ENCODE measurements around the gene KCNQ1. TPM values are rescaled to one million over a fixed set of nuclear protein-coding genes. Genes with fewer than 3 reads are reported as not detected.

KCNQ1 gene
- total RNA-seq, 4 donors from 2014 or later: 0.81 to 2.2 (median 1.6) TPM

DNA sequence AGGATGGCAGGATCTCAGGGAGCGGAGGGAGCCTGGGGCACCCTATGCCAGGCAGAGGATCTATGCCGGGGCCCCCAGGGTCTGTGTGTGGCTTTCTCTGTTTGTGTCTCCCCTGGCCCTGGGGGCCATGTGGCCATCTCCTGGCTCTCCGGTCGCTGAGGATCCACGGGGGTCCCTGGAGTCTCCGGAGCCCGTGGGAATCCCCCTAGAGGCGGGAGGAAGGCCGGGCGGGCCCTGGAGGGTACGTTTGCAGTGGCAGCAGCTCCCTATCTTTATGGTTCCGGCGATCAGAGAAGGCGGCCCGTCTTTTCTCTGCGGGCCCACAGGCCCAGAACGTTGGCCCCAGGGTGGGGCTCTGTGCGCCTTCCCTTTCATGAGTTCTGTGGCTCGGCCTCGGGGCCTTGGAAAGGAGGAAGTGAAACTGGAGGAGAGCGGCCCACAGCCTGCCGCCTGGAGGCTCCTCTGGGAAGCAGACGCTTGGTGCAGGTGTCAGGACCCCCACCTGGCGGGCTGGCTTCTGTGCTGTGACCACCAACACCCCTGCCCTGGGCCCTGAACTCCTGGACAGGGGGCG, 82.1 kb downstream of the KCNQ1 start:
- no peak for TF ChIP-seq POLR2A (IDR thresholded peaks at IDR 0.05)
- TF ChIP-seq, protein P1, sequence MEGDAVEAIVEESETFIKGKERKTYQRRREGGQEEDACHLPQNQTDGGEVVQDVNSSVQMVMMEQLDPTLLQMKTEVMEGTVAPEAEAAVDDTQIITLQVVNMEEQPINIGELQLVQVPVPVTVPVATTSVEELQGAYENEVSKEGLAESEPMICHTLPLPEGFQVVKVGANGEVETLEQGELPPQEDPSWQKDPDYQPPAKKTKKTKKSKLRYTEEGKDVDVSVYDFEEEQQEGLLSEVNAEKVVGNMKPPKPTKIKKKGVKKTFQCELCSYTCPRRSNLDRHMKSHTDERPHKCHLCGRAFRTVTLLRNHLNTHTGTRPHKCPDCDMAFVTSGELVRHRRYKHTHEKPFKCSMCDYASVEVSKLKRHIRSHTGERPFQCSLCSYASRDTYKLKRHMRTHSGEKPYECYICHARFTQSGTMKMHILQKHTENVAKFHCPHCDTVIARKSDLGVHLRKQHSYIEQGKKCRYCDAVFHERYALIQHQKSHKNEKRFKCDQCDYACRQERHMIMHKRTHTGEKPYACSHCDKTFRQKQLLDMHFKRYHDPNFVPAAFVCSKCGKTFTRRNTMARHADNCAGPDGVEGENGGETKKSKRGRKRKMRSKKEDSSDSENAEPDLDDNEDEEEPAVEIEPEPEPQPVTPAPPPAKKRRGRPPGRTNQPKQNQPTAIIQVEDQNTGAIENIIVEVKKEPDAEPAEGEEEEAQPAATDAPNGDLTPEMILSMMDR (IDR thresholded peaks at IDR 0.05): no peak
- peak in 1 of 2 donors; percentile 90 for DNase-seq (ENCODE audit: low spot score in 2 of 2)
- H3K4me3 ChIP-seq (ENCODE audit: low read depth, poor library complexity, severe bottlenecking): no peak overlapping the region
- intact Hi-C loops (cut with DNase I; ENCODE audit: low total_unique reads): no loop called here
- WGBS, 2 donors: 31 to 33% methylated on average over 24 of the region's 25 CpGs

DNA sequence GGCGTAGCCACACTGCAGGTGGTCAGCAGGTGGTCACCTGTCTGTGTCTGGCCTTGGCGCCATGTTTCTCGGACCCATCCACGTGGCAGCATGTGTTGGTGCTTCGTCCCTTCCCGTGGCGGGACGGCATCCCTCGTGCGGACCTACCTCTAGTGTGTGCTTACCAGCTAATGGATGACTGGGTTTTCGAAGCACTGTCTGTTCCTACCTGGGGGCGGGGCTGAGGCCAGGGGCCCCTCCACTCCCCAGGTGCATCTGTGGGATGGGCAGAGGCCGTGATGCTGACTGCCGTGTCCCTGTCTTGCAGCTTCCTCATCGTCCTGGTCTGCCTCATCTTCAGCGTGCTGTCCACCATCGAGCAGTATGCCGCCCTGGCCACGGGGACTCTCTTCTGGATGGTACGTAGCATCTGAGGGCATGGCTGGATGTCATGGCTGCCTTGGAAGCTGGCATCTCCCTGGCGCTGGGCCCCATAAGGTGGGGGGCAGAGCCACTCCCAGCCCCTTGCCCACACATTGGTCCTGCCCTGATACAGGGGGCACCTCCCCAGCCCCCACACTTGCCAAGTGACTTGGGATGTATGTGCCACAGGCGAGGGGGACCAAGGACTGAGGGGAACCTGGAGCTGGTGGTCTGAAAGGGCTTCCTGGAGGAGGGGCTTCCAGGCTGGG, 82.9 kb downstream of the KCNQ1 start:
- TF ChIP-seq POLR2A (IDR thresholded peaks at IDR 0.05): no peak
- TF ChIP-seq, protein P1 (IDR thresholded peaks at IDR 0.05): no peak
- WGBS, 2 donors: 91 to 92% methylated on average over 22 of the region's 22 CpGs
- H3K4me3 ChIP-seq (ENCODE audit: low read depth, poor library complexity, severe bottlenecking): no peak overlapping the region
- DNase-seq (ENCODE audit: low spot score in 2 of 2): peak in 1 of 2 donors; percentile 85
- intact Hi-C loops (cut with DNase I; ENCODE audit: low total_unique reads): no loop called here

DNA sequence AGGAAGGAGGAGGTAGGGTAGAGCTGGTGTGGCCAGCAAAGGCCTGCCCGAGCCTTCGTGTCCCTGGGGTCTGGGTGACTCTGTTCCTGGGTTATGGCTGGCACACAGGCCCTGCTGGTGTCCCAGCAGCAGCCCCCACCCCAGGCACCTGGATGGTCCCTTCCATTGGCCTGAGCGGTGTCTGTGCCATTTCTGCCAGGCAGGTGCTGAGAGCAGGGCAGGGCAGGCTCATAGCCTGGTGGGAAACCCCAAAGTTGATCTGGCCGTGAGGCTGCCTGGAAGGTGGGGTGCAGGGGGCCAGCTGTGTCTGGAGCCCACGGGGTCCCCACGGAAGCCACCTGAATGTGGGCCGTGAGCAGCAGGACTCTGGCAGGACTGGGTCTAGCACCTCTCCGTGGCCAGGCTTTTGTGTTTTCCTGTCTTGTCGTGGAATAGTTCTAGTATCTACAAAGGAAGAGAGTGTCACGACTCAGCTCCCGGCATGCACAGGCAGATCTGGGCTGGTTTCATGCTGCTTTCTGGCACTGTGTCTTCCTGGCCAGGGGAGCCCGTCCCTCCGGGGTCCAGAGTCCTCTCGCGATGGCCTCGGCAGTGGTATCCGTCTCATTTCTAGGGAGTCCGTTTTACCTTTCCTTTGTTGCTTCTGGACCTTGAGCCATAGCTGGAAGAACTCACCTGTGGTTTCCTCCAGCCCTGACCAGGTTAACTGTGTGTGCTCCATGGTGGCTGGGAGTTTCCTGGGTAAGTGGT, 83.7 kb downstream of the KCNQ1 start:
- peak in 1 of 2 donors; percentile 76 for DNase-seq (ENCODE audit: low spot score in 2 of 2)
- no peak overlapping the region for H3K4me3 ChIP-seq (ENCODE audit: low read depth, poor library complexity, severe bottlenecking)
- 62 to 68% methylated on average over 18 of the region's 18 CpGs for WGBS, 2 donors
- no peak for TF ChIP-seq POLR2A (IDR thresholded peaks at IDR 0.05)
- TF ChIP-seq, protein P1 (IDR thresholded peaks at IDR 0.05): no peak
- intact Hi-C loops (cut with DNase I; ENCODE audit: low total_unique reads): no loop called here

DNA sequence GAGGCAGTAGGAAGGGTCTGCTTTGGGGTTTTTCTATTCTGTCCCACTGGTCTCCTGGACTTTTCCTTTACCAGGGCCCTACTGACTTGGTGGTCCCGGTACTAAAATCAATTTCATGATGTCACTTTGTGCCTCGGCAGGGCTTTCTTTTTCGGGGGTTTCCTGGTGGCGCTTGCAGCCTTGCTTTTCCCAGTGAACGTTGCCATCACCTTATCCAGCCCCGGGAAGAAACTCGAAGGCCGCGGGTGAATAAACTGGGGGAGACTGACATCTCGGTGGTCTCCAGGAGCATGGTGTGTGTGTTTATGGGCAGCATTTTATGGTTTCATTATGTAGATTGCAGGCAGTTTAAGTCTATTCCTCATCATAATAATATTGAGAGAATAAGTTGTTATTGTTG, 84.4 kb downstream of the KCNQ1 start:
- DNase-seq (ENCODE audit: low spot score in 2 of 2): peak in 1 of 2 donors; percentile 82
- intact Hi-C loops (cut with DNase I; ENCODE audit: low total_unique reads): no loop called here

DNA sequence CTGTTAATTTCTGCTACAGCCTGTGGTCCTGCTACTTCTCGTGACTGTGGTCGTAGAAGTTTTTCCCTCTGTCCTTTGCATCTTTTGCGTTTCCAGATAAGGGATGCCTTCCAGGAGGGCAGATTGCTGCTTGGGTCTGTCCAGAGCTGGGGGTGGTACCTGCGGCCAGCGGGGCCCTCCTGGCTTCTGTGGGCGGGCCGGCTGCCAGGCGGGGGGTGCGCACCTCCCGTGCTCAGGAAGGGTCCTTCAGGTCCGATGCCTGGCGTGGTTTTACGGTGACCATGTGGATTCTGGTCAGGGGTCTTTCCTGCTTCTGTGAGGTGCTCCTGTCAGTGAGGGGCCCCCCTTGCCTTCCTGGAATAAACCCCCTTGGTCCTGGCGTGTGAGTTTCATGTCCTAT, 84.8 kb downstream of the KCNQ1 start:
- no peak overlapping the region for H3K4me3 ChIP-seq (ENCODE audit: low read depth, poor library complexity, severe bottlenecking)
- TF ChIP-seq POLR2A (IDR thresholded peaks at IDR 0.05): no peak
- TF ChIP-seq, protein P1 (IDR thresholded peaks at IDR 0.05): no peak
- DNase-seq (ENCODE audit: low spot score in 2 of 2): peak in 1 of 2 donors; percentile 70
- WGBS, 2 donors: 82 to 88% methylated on average over 14 of the region's 14 CpGs
- intact Hi-C loops (cut with DNase I; ENCODE audit: low total_unique reads): loop anchor here (2.0 to 10.0 kb wide), 3 partner anchors 101 to 565 kb away; partner anchors contain the start of genes C11orf21 and TSPAN32

More for the DNA sequence above, 84.4 kb downstream of the KCNQ1 start:
- TF ChIP-seq, protein P1 (IDR thresholded peaks at IDR 0.05): no peak
- TF ChIP-seq POLR2A (IDR thresholded peaks at IDR 0.05): no peak
- H3K4me3 ChIP-seq (ENCODE audit: low read depth, poor library complexity, severe bottlenecking): no peak overlapping the region
- WGBS, 2 donors: 83 to 86% methylated on average over 10 of the region's 10 CpGs

Measured in lower leg skin (tissue), 4 donors.